ENCODE measurements around the gene SLC13A4. TPM values are rescaled to one million over a fixed set of nuclear protein-coding genes. Genes with fewer than 3 reads are reported as not detected.

Gene SLC13A4
- total RNA-seq, 2 experiments from 2014 or later, result not detected

DNA sequence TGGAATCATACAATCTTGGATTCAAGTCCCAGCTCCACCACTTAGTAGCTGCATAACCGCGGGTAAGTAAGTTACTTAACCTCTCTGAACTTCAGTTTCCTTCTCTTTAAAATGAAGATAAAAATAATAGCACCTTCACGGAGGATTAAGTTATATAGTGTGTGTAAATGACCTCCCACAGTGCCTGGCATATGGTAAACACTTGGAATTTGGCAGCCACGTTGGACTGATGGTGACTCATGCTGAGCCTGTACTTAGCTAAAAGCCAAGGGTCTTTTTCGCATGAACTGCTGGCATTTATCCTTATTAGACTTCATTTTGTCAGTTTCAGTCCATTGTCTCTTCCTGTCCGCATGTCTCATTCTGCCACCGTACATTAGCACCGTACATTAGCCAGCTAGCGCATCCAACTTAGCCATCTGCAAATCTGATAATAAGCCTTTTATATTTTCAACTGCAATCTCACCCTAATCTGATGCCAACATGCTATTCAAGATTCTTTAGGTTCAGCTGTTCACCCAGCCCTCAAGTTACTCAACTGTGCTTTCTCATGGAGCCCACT, 11.2 kb downstream of the SLC13A4 start:
- Mint-ChIP-seq H3K27me3 (peaks cover 12% of the 10 kb centered on the region), H3K9me3 (no peaks in the 10 kb centered on the region), H3K27ac (no peak overlapping the region), H3K4me3 (no peak overlapping the region), H3K4me1 (no peaks in the 10 kb centered on the region), H3K36me3 (no peaks in the 10 kb centered on the region)
- DNase-seq, result no peak

DNA sequence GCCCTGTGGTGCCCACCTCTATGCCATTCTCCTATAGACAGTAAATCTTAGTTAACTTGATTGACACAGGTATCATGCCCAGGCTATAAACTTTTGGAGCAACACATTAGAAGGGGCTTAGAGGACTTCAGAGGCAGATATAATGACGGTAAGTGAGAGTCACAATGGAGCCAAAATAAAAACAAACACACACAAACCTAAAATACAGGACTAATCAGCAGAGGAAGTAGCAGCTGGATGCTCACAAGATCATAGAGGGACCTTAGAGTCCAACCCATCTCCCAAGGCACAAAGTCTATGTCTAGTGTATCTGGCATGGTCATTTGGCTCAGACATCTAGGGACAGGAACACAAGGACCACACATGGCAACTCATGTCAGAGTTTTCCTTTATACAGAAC, 12.3 kb downstream of the SLC13A4 start:
- H3K9me3 Mint-ChIP-seq, result no peaks in the 10 kb centered on the region
- no peak overlapping the region for H3K27ac Mint-ChIP-seq
- peaks cover 12% of the 10 kb centered on the region for H3K27me3 Mint-ChIP-seq
- H3K36me3 Mint-ChIP-seq, result no peaks in the 10 kb centered on the region
- no peak for DNase-seq
- no peak overlapping the region for H3K4me3 Mint-ChIP-seq
- no peaks in the 10 kb centered on the region for H3K4me1 Mint-ChIP-seq

GRCh38 chr7:135715055-135715522, 12.9 kb downstream of the SLC13A4 start:
- H3K4me3 Mint-ChIP-seq, result no peak overlapping the region
- DNase-seq, result no peak
- H3K27me3 Mint-ChIP-seq, result peaks cover 12% of the 10 kb centered on the region
- H3K27ac Mint-ChIP-seq, result no peak overlapping the region
- H3K36me3 Mint-ChIP-seq, result no peaks in the 10 kb centered on the region
- no peaks in the 10 kb centered on the region for H3K4me1 Mint-ChIP-seq
- no peaks in the 10 kb centered on the region for H3K9me3 Mint-ChIP-seq

GRCh38 chr7:135714534-135715009, 13.4 kb downstream of the SLC13A4 start:
- Mint-ChIP-seq H3K4me1 (no peaks in the 10 kb centered on the region), H3K27ac (no peak overlapping the region)
- DNase-seq, result no peak

GRCh38 chr7:135713836-135714470, 14.0 kb downstream of the SLC13A4 start:
- H3K27ac Mint-ChIP-seq, result no peak overlapping the region
- H3K27me3 Mint-ChIP-seq, result peaks cover 7% of the 10 kb centered on the region
- H3K4me1 Mint-ChIP-seq, result no peaks in the 10 kb centered on the region
- H3K36me3 Mint-ChIP-seq, result no peaks in the 10 kb centered on the region
- no peak overlapping the region for H3K4me3 Mint-ChIP-seq
- no peaks in the 10 kb centered on the region for H3K9me3 Mint-ChIP-seq
- DNase-seq, result no peak

More at GRCh38 chr7:135714534-135715009, 13.4 kb downstream of the SLC13A4 start:
- no peak overlapping the region for H3K4me3 Mint-ChIP-seq
- H3K9me3 Mint-ChIP-seq, result no peaks in the 10 kb centered on the region
- no peaks in the 10 kb centered on the region for H3K36me3 Mint-ChIP-seq
- peaks cover 8% of the 10 kb centered on the region for H3K27me3 Mint-ChIP-seq

- DNase-seq, result no peak
- Mint-ChIP-seq H3K9me3 (no peaks in the 10 kb centered on the region), H3K4me3 (no peak overlapping the region), H3K27ac (no peak overlapping the region), H3K27me3 (no peaks in the 10 kb centered on the region), H3K36me3 (no peaks in the 10 kb centered on the region), H3K4me1 (no peaks in the 10 kb centered on the region)
These were observed 15.2 kb downstream of the SLC13A4 start for GRCh38 chr7:135712796-135713195.

DNA sequence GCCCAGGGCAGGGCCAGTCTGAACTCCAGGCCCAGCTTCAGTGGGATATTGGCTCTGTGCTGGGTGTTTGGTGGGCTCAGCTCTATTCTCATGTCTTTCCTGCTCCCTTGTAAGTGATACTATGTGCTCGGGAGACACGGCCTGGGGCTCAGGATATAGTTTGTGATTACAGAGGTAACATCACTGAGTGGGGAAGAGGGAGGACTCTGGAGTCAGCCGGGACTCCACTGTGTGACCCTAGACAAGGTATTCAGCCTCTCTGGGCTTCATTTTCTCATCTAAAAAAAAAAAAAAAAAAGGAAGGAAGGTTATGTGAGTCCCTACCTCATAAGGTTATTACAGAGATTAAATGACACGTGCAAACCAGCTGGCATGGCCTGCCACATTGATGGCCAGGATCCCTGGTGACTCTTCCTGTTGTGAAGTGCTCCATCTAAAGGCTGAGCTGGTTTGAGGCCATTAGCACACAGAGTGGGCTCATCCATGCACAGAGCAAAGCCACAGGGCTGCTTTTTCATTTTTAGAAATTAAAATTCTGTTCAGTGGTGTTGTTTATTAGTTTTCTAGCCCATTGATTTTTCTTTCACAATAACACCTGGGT, 15.7 kb downstream of the SLC13A4 start:
- Mint-ChIP-seq H3K27ac (no peak overlapping the region), H3K27me3 (no peaks in the 10 kb centered on the region), H3K36me3 (no peaks in the 10 kb centered on the region), H3K4me1 (no peaks in the 10 kb centered on the region), H3K4me3 (no peak overlapping the region), H3K9me3 (no peaks in the 10 kb centered on the region)
- DNase-seq, result no peak

DNA sequence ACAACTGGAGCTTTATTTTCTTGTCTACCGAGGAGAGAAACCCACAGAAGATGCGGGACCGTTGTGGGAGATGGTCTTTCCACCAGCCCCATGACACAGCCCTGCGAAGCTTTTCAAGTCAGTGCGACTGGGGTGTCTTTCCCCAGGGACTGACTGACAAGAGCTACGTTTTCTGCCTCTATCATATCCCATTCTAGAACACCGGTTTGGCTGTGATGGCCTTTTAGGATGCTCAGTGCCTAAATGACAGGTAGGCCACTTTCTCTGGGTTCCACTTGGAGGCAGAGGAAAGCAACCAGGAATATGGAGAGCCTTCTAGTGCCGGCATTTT, 16.9 kb downstream of the SLC13A4 start:
- H3K4me3 Mint-ChIP-seq, result no peak overlapping the region
- no peaks in the 10 kb centered on the region for H3K4me1 Mint-ChIP-seq
- no peak for DNase-seq
- no peaks in the 10 kb centered on the region for H3K27me3 Mint-ChIP-seq
- no peaks in the 10 kb centered on the region for H3K36me3 Mint-ChIP-seq
- no peak overlapping the region for H3K27ac Mint-ChIP-seq
- no peaks in the 10 kb centered on the region for H3K9me3 Mint-ChIP-seq

GRCh38 chr7:135710417-135711138, 17.4 kb downstream of the SLC13A4 start:
- Mint-ChIP-seq H3K9me3 (no peaks in the 10 kb centered on the region), H3K27me3 (no peaks in the 10 kb centered on the region), H3K27ac (no peak overlapping the region), H3K36me3 (no peaks in the 10 kb centered on the region), H3K4me3 (no peak overlapping the region), H3K4me1 (no peaks in the 10 kb centered on the region)
- no peak for DNase-seq

- Mint-ChIP-seq H3K27ac (no peak overlapping the region), H3K9me3 (no peaks in the 10 kb centered on the region), H3K4me3 (no peak overlapping the region), H3K27me3 (no peaks in the 10 kb centered on the region), H3K36me3 (no peaks in the 10 kb centered on the region), H3K4me1 (no peaks in the 10 kb centered on the region)
- DNase-seq, result no peak
These were observed 18.5 kb downstream of the SLC13A4 start for GRCh38 chr7:135709508-135709907.

DNA sequence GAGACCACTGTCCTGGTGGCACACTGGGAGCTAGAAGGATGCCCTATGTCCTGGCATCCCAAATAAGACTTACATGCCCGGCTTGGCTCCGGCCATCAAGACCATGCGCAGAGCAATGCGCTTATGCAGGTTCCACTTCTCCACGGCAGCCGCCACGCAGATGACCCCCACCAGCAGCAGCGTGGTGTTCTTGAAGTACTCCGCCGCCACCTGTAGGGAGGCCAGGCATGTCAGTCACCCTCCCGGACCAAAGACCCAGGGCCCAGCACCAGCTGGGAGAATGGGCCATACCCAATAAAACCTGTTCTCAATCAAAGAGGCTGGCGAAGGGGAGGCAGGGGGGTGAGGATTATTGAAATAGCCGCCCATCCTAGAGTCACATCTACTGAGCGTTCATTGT, 19.9 kb downstream of the SLC13A4 start:
- Mint-ChIP-seq H3K27me3 (no peaks in the 10 kb centered on the region), H3K27ac (no peak overlapping the region), H3K9me3 (no peaks in the 10 kb centered on the region), H3K4me1 (no peaks in the 10 kb centered on the region), H3K4me3 (no peak overlapping the region), H3K36me3 (no peaks in the 10 kb centered on the region)
- no peak for DNase-seq

DNA sequence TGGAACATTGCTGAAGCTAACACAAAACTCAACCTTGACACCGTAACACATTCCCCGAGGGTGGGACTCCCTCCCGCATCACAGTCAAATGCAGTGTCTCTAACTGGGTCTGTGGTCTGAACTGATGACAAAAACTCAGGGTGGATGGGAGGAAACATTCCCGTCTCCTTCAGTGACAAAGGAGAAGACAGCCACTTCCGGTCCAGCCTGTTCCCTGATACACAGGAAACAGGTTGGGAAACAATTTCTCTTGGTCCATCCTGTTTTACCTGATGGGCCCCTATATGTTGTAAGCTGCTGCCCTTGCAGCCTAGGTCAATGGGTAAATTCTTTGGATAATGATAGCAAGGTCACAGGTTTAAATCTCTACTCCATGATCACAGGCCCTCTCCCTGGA, 20.4 kb downstream of the SLC13A4 start:
- H3K27ac Mint-ChIP-seq, result no peak overlapping the region
- H3K4me3 Mint-ChIP-seq, result no peak overlapping the region
- no peaks in the 10 kb centered on the region for H3K4me1 Mint-ChIP-seq
- DNase-seq, result no peak
- no peaks in the 10 kb centered on the region for H3K36me3 Mint-ChIP-seq
- H3K9me3 Mint-ChIP-seq, result no peaks in the 10 kb centered on the region
- no peaks in the 10 kb centered on the region for H3K27me3 Mint-ChIP-seq

GRCh38 chr7:135706858-135707569, 21.0 kb downstream of the SLC13A4 start:
- no peaks in the 10 kb centered on the region for H3K9me3 Mint-ChIP-seq
- H3K27me3 Mint-ChIP-seq, result no peaks in the 10 kb centered on the region
- no peak for DNase-seq
- no peaks in the 10 kb centered on the region for H3K4me1 Mint-ChIP-seq
- H3K36me3 Mint-ChIP-seq, result no peaks in the 10 kb centered on the region
- H3K27ac Mint-ChIP-seq, result no peak overlapping the region
- H3K4me3 Mint-ChIP-seq, result no peak overlapping the region

GRCh38 chr7:135706038-135706742, 21.8 kb downstream of the SLC13A4 start:
- Mint-ChIP-seq H3K4me1 (no peaks in the 10 kb centered on the region), H3K36me3 (no peaks in the 10 kb centered on the region), H3K4me3 (no peak overlapping the region), H3K9me3 (no peaks in the 10 kb centered on the region), H3K27me3 (no peaks in the 10 kb centered on the region), H3K27ac (no peak overlapping the region)
- DNase-seq, result no peak
